Heart right ventricle (tissue), 16 donors: ENCODE measurements around the gene LAT. TPM values are rescaled to one million over a fixed set of nuclear protein-coding genes. Genes with fewer than 3 reads are reported as not detected.
A peak's percentile ranks its signal among the peaks of the same experiment; 100 is the strongest.

Experiments
- ATAC-seq, 8 donors: fragments of 200-7000 bp; cut with Tn5 transposase; one replicate each; pipeline ENCODE4 v1.9.1; 2020; ENCODE audit warnings: mild to moderate bottlenecking in 8 of 8, moderate library complexity in 8 of 8, moderate number of reproducible peaks in 1 of 8
- DNase-seq, 2 donors: peaks; one replicate each; pipeline ENCODE4 v3.0.0-alpha.2; 2020
- H3K27ac ChIP-seq, 10 donors: fragments of 200-600 bp; sonication (generic) in 2 of 10; one replicate each; pipeline versions ENCODE4 v1.5.0 to v1.8.0; 2020 to 2022; ENCODE audit warnings: mild to moderate bottlenecking in 3 of 10
- H3K27me3 ChIP-seq, 7 donors: fragments of 200-600 bp; one replicate each; pipeline ENCODE4 v1.8.0; 2021 to 2022; ENCODE audit warnings: mild to moderate bottlenecking in 2 of 7
- H3K36me3 ChIP-seq, 9 donors: fragments of 200-600 bp; sonication (generic) in 1 of 9; one replicate each; pipeline versions ENCODE4 v1.5.0 to v1.8.0; 2020 to 2022; ENCODE audit warnings: mild to moderate bottlenecking in 2 of 9
- H3K4me1 ChIP-seq, 9 donors: fragments of 200-600 bp; sonication (generic) in 1 of 9; one replicate each; pipeline versions ENCODE4 v1.5.0 to v1.8.0; 2020 to 2022; ENCODE audit warnings: mild to moderate bottlenecking in 4 of 9
- H3K4me3 ChIP-seq, 10 donors: fragments of 200-600 bp; sonication (generic) in 2 of 10; one replicate each; pipeline versions ENCODE4 v1.5.0 to v1.8.0; 2020 to 2022; ENCODE audit warnings: mild to moderate bottlenecking in 7 of 10, moderate library complexity in 2 of 10
- H3K9me3 ChIP-seq, 11 donors: fragments of 200-600 bp in 10 of 11; sonication (generic) in 2 of 11; one replicate each; pipeline versions ENCODE4 v1.5.0 to v1.8.0; 2013 to 2022; ENCODE audit warnings: mild to moderate bottlenecking in 2 of 11, control low read depth in 1 of 11, moderate library complexity in 1 of 11
- WGBS, 2 donors: extraction: QIAGEN DNeasy Blood & Tissue Kit; methylation state at CpG; one replicate each; pipeline ENCODE4 v1.1.7; 2013; ENCODE audit warnings: inconsistent platforms in 1 of 2; 5-methylcytosine and 5-hydroxymethylcytosine counted together
- intact Hi-C, 10 donors: fragments of 100-400 bp; cut with DNase I; formaldehyde crosslinking; loops; one replicate each; pipeline versions ENCODE4 v1.11.1 to v1.14.2; 2022
- polyA plus RNA-seq, 2 donors: library from polyadenylated mRNA; stranded (reverse); fragments of 200-250 nt; gene quantifications; one replicate each; pipeline ENCODE4 v1.2.3, GENCODE V29; 2013
- total RNA-seq, 10 donors: library from RNA; stranded (reverse); fragmentation: NEBNext Ultra II Directional in 3 of 10; extraction: Animal tissue kit (Norgen Biotek cat#: 25700) in 3 of 10; gene quantifications; one replicate each; pipeline versions ENCODE4 v1.2.1 to v1.2.4, GENCODE V29; 2021 to 2023
- TF ChIP-seq, protein P1 (sequence below), 9 donors: fragments of 200-600 bp; sonication (generic) in 2 of 9; IDR thresholded peaks; one replicate each; pipeline versions ENCODE4 v1.5.0 to v1.8.0; 2021 to 2022; ENCODE audit warnings: antibody characterized with exemption in 9 of 9, mild to moderate bottlenecking in 5 of 9, moderate library complexity in 1 of 9
- donor health status: Arrhythmogenic right ventricular cardiomyopathy.
- donor health status: ischemic (EF 13 %, LVEDD 7.1; RV severe dilation, severe dysfunction).
- donor health status: healthy with polysubstance abuse.
- donor health status: DM: no; HTN: yes; CAD: no.
- donor health status: DM: no; HTN: no; CAD: no.
- donor health status: ischemic (EF 25% LVEDD 6.9; RV normal size, moderate dysfunction).
- donor health status: ischemic (EF 25% LVEDD 5.7; RV mildly dilated, moderate dysfunction).
- donor health status: healthy.
- donor health status: DM: yes; HTN: yes; CAD: no.
- donor health status: Ischemic cardiomyopathy.
- donor health status: ischemic (EF 35%, LVEDD 5.7; RV mildly dilated, moderate dysfunction).
- donor health status: nonischemic (EF 11% LVEDD 7.7; RV severe dilation, severe dysfunction).
- donor health status: DM: yes; HTN: yes; CAD: no.
- donor health status: PGD.
- donor health status: ischemic (EF 29% LVEDD 5.4; RV normal size, mild dysfunction).
- donor health status: nonischemic (EF 23%, LVEDD 6.1; RV moderate dilation, normal function).

Gene LAT
- total and polyA plus RNA-seq, 12 donors, result 0.35 to 7.2 (median 1.9) TPM

DNA sequence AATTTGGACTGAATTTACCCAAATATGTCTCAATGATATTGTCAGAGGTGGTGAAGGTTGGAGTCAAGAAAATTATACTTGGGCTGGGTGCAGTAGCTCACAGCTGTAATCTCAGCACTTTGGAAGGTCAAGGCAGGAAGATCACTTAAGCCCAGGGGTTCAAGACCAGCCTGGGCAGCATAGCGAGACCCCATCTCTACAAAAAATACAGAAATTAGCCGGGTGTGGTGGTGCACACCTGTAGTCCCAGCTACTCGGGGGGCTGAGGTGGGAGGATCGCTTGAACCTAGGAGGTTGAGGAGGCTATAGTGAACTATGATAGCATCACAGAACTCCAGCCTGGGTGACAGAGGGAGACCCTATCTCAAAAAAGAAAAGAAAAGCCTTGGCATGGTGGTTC lies 40.9 kb downstream of the LAT start:
- peaks cover 0 to 34% (median 19%) of the 10 kb centered on the region in 7 donors for H3K27me3 ChIP-seq
- ATAC-seq, result no peak

GRCh38 chr16:29028457-29029167 lies 43.8 kb downstream of the LAT start:
- H3K36me3 ChIP-seq, result no peaks in the 10 kb centered on the region
- intact Hi-C loops, result no loop called here
- no peak overlapping the region for H3K4me3 ChIP-seq
- no peak overlapping the region for H3K27ac ChIP-seq
- peaks cover 0 to 33% (median 16%) of the 10 kb centered on the region in 7 donors for H3K27me3 ChIP-seq
- TF ChIP-seq, protein P1, sequence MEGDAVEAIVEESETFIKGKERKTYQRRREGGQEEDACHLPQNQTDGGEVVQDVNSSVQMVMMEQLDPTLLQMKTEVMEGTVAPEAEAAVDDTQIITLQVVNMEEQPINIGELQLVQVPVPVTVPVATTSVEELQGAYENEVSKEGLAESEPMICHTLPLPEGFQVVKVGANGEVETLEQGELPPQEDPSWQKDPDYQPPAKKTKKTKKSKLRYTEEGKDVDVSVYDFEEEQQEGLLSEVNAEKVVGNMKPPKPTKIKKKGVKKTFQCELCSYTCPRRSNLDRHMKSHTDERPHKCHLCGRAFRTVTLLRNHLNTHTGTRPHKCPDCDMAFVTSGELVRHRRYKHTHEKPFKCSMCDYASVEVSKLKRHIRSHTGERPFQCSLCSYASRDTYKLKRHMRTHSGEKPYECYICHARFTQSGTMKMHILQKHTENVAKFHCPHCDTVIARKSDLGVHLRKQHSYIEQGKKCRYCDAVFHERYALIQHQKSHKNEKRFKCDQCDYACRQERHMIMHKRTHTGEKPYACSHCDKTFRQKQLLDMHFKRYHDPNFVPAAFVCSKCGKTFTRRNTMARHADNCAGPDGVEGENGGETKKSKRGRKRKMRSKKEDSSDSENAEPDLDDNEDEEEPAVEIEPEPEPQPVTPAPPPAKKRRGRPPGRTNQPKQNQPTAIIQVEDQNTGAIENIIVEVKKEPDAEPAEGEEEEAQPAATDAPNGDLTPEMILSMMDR (IDR thresholded peaks at IDR 0.05), result no peak
- peaks cover 0 to 8% (median 0%) of the 10 kb centered on the region in 9 donors for H3K4me1 ChIP-seq
- H3K9me3 ChIP-seq, result no peaks in the 10 kb centered on the region
- WGBS, 2 donors, result 65% methylated on average over 6 to 7 of the region's 7 CpGs
- peak in 1 of 8 donors; percentile 15 for ATAC-seq
- no peak for DNase-seq

More for the DNA sequence above, 40.9 kb downstream of the LAT start:
- no peaks in the 10 kb centered on the region for H3K36me3 ChIP-seq
- TF ChIP-seq, protein P1 (IDR thresholded peaks at IDR 0.05), result no peak
- no peak for DNase-seq
- H3K4me3 ChIP-seq, result no peak overlapping the region
- H3K9me3 ChIP-seq, result no peaks in the 10 kb centered on the region
- peaks cover 0 to 8% (median 0%) of the 10 kb centered on the region in 9 donors for H3K4me1 ChIP-seq
- WGBS, 2 donors, result 83 to 94% methylated on average over 4 of the region's 4 CpGs
- intact Hi-C loops, result no loop called here
- H3K27ac ChIP-seq, result no peak overlapping the region

DNA sequence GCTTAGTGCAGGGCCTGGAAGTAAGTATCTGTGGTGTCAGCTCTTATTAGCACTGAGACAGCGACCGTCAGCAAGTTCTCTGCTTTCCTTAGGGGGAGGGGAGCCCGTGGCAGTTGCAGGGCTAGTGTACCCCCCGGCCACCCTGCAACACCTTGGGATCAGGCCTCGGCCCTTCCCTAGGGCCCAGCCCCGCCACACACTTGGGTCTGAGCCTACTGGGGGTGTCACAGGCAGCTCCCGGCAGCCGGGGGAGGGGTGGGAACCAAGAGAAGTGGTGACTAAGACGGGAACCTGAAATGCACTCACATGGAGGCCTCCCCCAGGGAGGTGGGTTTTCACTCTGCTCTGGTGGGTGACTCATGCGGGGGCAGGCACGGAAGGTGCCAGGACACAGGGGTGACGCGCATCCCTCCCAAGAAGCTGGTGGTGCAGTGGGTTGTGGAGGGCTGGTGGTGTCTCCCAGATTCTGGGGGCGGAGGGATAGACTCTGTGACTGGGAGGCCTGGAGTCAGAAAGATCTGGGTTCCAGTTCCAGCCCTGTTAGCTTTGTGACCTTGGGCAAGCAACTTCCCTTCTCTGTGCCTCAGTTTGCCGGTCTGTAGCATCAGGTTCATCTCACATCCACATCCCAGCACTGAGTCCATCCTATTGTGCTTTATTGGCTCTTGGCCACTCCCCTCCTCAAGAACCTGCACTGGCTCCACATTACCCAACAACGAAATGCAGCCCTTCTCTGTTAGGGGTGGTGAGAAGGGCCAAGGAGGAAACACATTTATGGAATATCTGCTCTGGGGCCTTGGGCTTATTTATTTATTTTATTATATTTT lies 44.5 kb downstream of the LAT start:
- ATAC-seq, result peak in 4 of 8 donors; percentile 11 to 62 (median 32)
- peaks cover 0 to 26% (median 9%) of the 10 kb centered on the region in 7 donors for H3K27me3 ChIP-seq
- H3K4me1 ChIP-seq, result peaks cover 0 to 8% (median 0%) of the 10 kb centered on the region in 9 donors
- intact Hi-C loops, result no loop called here
- 34 to 39% methylated on average over 16 of the region's 16 CpGs for WGBS, 2 donors
- H3K27ac ChIP-seq, result no peak overlapping the region
- H3K36me3 ChIP-seq, result no peaks in the 10 kb centered on the region
- TF ChIP-seq, protein P1 (IDR thresholded peaks at IDR 0.05), result no peak
- no peak for DNase-seq
- H3K4me3 ChIP-seq, result no peak overlapping the region
- no peaks in the 10 kb centered on the region for H3K9me3 ChIP-seq

DNA sequence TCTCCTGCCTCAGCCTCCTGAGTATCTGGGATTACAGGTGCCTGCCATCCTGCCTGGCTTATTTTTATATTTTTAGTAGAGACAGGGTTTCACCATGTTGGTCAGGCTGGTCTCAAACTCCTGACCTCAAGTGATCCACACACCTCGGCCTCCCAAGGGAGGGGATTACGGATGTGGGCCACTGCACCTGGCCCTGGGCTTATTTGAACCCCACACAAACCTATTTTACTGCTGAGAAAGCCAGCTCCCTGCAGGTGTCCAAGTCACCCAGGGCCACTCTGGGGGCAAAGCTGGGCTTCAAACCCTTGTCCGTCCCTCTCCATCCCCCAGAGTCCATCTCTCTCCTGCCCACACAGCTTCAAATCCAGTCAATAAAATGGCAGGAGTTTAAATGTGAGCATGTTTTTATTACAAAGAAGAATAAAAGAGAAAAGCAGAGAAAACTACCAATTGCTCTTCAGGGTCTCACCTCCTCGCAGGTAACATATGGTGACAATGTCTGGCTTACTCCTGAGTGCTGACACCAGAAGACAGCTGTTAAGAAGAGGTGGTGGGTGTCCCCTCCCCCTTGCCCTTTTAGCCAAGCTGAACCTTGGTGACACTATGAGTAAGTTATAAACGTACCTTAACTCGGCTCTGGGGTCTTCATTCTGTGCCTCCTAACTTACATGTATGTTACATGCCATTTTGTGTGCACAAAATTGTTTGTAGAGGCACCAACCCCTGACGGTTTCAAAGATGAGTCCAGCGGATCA lies 45.4 kb downstream of the LAT start:
- intact Hi-C loops, result no loop called here
- TF ChIP-seq, protein P1 (IDR thresholded peaks at IDR 0.05), result no peak
- Histone ChIP-seq H3K4me1 (peaks cover 0 to 8% (median 0%) of the 10 kb centered on the region in 9 donors), H3K9me3 (no peaks in the 10 kb centered on the region), H3K27ac (no peak overlapping the region), H3K36me3 (no peaks in the 10 kb centered on the region), H3K4me3 (no peak overlapping the region), H3K27me3 (peaks cover 0 to 23% (median 6%) of the 10 kb centered on the region in 7 donors)
- no peak for DNase-seq
- no peak for ATAC-seq
- WGBS, 2 donors, result 70 to 76% methylated on average over 8 of the region's 8 CpGs
